Measurements from ENCODE around the gene GALNT17.

The GALNT17 gene

GRCh38 chr7:71132127-71132376 lies at the start of gene GALNT17:
Gene GALNT17, plus strand, starts transcription at chr7:71132144.
- DNase-seq: no peak

- DNase-seq: no peak
Observed at GRCh38 chr7:71095266-71095860, 36.6 kb upstream of the GALNT17 start.

GRCh38 chr7:71096351-71096750 lies 35.6 kb upstream of the GALNT17 start:
- DNase-seq: no peak

- no peak for DNase-seq
Observed at GRCh38 chr7:71106226-71106625, 25.7 kb upstream of the GALNT17 start.

GRCh38 chr7:71112436-71112835 lies 19.5 kb upstream of the GALNT17 start:
- no peak for DNase-seq

- DNase-seq: no peak
Observed at GRCh38 chr7:71120096-71120495, 11.8 kb upstream of the GALNT17 start.

- no peak for DNase-seq
Observed at GRCh38 chr7:71129126-71129525, 2.8 kb upstream of the GALNT17 start.

- DNase-seq: no peak
Observed at GRCh38 chr7:71130031-71130679, 1.8 kb upstream of the GALNT17 start.

- peak; percentile 14 for DNase-seq
Observed at GRCh38 chr7:71131256-71132126, 453 bp upstream of the GALNT17 start.

GRCh38 chr7:71132377-71133231 lies 660 bp downstream of the GALNT17 start:
- no peak for DNase-seq

- DNase-seq: no peak
Observed at GRCh38 chr7:71133232-71133622, 1.3 kb downstream of the GALNT17 start.

GRCh38 chr7:71133856-71134255 lies 1.9 kb downstream of the GALNT17 start:
- DNase-seq: no peak

- no peak for DNase-seq
Observed at GRCh38 chr7:71135116-71135515, 3.2 kb downstream of the GALNT17 start.

- DNase-seq: no peak
Observed at GRCh38 chr7:71135663-71136062, 3.7 kb downstream of the GALNT17 start.

GRCh38 chr7:71137479-71137878 lies 5.5 kb downstream of the GALNT17 start:
- no peak for DNase-seq

- DNase-seq: no peak
Observed at GRCh38 chr7:71140264-71140663, 8.3 kb downstream of the GALNT17 start.

- DNase-seq: no peak
Observed at GRCh38 chr7:71144963-71145362, 13.0 kb downstream of the GALNT17 start.

GRCh38 chr7:71145906-71146901 lies 14.3 kb downstream of the GALNT17 start:
- no peak for DNase-seq

- DNase-seq: no peak
Observed at GRCh38 chr7:71148098-71148497, 16.2 kb downstream of the GALNT17 start.

GRCh38 chr7:71155236-71155635 lies 23.3 kb downstream of the GALNT17 start:
- DNase-seq: no peak

GRCh38 chr7:71157757-71158156 lies 25.8 kb downstream of the GALNT17 start:
- no peak for DNase-seq

GRCh38 chr7:71165708-71166107 lies 33.8 kb downstream of the GALNT17 start:
- no peak for DNase-seq

All from NCI-H1436 (cell line).